NCI-H2107 treated with DMSO at 0.1 percent for 48 hours (cell line): ENCODE results near the gene KRT6A.
A peak's percentile ranks its signal among the peaks of the same experiment; 100 is the strongest.
"Not testable (repeated sequence)": the region's sequence is repeated elsewhere in the genome, so short reads cannot be mapped to it uniquely, and the experiment has no call there.

Experiments used
- DNase-seq: peaks from one replicate; lab custom pipeline; 2025; ENCODE audit not compliant: unreplicated experiment; lab: John Stamatoyannopoulos, UW

KRT6A gene

GRCh38 chr12:52473768-52474167 is 19.3 kb downstream of the KRT6A start, which contains the start of gene KRT6C:
TSS of gene KRT6C (minus strand) at chr12:52473805. CDS start at chr12:52473737, 68 bp downstream.
- DNase-seq: no peak

DNA sequence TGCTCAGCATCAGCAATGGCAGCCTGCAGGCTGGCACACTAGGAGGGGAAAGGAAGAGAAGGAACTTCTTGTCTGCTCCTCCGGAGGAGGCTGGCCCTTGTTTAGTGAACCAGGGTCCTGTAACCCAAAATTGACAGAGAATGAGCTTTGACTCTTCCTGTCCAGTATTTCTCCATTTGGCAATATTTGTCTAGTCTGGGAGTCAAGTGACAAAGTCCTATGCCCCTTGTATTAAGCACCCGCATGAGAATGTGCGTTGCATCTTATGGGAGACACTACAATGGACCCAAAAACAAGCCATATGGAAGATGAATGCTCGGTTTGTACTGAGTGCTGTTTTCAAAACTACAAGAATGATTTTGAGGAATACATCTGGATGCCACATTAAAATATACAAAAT is 23.2 kb downstream of the KRT6A start:
- no peak for DNase-seq

GRCh38 chr12:52464897-52465296 is 28.2 kb downstream of the KRT6A start:
- no peak for DNase-seq

- no peak for DNase-seq
These were observed 31.4 kb downstream of the KRT6A start for GRCh38 chr12:52461693-52462092.

DNA sequence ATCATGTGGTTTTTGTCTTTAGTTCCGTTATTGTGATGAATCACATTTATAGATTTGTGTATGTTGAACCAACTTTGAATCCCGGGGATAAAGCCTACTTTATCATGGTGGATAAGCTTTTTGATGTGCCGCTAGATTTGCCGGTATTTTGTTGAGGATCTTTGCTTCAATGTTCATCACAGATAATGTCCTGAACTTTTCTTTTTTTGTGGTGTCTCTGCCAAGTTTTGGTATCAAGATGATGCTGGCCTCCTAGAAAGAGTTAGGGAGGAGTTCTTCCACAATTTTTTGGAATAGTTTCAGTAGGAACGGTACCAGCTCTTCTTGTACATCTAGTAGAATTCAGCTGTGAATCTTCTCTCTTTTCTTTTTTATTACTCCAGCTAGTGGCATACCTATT is 34.2 kb downstream of the KRT6A start:
- no peak for DNase-seq

GRCh38 chr12:52455821-52456220 is 37.2 kb downstream of the KRT6A start:
- no peak for DNase-seq

DNA sequence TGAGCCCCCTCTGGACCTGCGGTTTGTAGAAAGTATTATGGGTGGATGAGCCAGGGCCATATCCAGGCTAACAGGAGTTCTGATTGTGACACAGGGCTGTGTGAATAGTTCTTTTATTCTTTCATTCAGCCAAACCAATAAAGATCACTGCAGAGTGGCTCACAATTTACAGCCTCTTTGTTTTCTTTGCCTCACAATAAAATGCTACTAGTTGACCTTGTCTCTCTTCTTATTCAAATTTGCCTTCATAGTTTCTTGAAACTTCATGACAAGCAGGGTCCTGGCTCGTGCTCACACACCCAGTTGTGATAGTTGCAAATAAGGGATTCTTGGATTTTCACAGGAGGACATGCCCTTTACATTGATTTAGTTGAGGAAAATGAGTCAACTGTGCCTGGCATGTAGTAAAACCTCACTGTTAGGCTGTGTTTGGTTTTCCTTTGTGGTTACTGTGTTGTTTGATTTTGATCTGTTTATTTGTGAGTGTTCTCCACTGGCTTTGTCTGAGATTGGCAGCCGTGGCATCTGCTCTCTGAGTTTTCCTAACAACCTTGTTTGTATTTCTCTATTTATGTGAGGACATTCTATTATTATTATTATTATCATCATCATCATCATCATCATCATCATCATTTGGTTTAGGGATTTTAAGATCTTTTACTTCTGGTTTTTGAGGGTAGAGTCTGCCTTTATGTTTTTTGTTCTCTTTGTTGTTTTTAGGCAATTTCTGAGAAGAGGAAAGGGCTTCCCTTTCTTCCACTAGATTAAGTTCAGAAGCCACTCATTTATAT is 38.5 kb downstream of the KRT6A start:
- peak; percentile 83 for DNase-seq

- DNase-seq: no peak
These were observed 41.0 kb downstream of the KRT6A start, which contains the start of gene KRT6B for GRCh38 chr12:52452101-52452500. TSS of gene KRT6B (minus strand) at chr12:52452146. CDS start at chr12:52452078, 68 bp downstream.

DNA sequence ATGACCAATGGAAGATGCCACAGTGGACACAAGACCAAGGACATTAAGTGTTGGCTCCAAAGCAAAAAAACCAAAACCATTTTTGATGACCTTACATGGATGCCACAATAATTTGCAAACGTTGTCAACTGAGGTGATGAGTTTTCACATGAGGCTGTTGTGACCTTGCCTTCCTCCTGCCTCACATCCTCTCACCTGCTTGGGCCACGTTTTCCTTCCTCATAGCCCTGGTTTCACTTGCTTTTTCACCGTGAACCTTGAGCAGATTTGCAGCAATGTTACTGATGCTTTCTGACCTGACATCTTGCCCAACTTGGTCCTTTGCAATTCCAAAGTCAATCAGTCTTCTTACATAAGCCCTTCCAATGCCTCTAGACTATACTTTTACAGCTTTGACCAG is 44.8 kb downstream of the KRT6A start:
- DNase-seq: no peak

- DNase-seq: not testable (repeated sequence)
These were observed 45.9 kb downstream of the KRT6A start for GRCh38 chr12:52447196-52447595.

- no peak for DNase-seq
These were observed 46.6 kb downstream of the KRT6A start for GRCh38 chr12:52446367-52447045.

DNA sequence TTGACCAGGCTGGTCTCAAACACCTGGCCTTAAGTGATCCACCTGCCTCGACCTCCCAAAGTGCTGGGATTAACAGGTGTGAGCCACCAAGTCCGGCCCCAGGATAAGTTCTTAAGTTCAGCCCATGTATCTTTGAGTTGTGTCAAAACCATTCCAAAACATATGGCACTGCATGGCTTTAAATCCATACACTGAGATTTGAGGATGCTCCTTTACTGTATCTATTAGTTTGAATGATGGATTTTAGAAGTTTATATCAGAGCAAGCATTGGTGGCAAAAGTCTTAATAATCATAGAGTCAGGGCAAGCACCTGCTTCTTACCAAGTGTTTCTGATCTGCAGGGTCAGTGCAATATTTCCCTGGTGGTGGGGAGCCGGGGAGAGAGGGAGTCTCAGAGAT is 47.2 kb downstream of the KRT6A start:
- no peak for DNase-seq

GRCh38 chr12:52444647-52445595 is 48.1 kb downstream of the KRT6A start:
- DNase-seq: no peak

DNA sequence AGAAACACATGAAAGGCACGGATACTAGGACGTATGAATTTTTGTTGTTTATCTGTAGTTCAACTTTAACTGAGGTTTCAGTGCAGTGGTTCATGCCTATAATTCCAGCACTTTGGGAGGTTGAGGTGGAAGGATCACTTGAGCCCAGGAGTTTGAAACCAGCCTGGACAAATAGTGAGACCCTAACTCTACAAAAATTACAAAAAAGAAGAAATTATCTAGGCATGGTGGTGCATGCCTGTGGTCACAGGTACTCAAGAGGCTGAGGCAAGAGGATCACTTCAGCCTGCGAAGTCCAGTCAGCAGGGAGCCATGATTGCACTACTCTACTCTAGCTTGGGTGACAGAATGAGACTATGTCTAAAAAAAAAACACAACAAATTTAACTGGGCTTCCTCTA is 49.1 kb downstream of the KRT6A start:
- no peak for DNase-seq

DNA sequence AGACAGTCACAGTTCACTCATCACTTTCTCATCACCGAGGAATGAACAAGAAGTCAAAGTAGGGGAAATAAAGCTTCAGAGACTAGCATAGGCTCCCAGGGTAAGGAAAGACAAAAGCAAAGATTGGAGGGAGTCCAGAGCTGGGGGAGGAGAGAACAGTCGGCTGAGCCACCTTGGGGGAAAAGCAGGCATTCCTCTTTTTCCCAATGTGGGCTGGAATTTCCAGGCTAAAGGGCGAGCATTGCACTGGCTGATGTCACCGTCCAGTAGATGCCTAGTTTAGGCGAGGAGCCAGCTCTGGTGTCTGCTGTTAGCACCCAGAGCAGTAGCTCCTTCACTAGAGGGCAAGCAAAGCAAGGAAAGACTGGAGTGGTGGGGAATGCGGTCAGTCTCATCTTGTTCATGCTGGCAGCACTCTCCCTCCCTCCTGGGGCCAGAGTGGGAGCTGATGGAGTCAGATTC is 50.4 kb downstream of the KRT6A start:
- peak; percentile 13 for DNase-seq

DNA sequence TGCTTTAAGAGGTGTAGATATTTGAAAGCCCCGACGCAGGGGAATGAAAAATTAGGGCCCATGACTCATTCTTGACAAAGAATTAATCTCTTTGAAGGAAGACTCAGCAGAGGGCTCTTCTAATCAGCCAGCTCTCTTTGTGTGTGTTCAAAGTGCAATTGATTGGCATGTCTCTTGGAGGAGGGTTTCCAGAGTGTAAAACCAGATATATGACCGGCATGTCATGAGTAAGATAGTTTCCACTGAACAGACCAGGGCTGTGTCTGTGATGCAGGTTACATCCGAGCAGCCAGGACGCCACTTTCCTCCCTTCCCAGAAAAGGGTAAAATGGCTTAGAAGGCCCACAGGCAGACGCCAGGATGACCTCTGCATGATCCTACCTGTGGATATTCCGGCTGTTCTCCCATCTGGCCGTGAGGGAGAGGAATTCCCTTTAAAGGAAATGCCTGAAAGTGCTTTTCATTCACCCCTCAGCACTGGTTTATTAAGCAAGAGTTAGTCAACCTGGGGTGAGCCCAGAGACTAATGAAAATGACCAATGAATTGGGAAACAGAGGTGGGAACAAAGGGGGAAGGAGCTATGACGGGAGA is 51.6 kb downstream of the KRT6A start:
- DNase-seq: no peak

DNA sequence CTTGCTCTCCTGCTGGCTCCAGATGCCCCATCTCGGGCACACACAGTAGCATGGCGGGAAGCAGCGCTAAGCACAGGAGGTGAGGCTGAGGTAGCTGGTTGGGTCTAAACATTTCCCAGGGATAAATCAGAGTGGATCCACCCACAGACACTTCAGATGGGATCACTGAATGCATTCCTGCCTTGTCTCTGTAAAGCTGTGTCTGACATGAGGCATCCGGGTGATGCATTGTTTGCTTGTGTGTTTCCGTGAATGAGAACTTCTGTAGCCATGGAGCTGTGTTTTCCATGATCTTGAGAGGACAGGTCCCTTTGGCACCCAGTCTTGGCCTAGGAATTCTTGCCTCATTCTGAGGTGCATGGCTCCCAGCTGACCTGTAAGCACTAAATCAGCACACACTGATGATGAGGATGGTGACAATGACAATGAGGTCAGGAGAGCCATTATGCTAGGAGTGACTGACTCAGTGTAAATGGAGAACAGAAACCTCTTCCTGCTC is 52.2 kb downstream of the KRT6A start:
- no peak for DNase-seq

DNA sequence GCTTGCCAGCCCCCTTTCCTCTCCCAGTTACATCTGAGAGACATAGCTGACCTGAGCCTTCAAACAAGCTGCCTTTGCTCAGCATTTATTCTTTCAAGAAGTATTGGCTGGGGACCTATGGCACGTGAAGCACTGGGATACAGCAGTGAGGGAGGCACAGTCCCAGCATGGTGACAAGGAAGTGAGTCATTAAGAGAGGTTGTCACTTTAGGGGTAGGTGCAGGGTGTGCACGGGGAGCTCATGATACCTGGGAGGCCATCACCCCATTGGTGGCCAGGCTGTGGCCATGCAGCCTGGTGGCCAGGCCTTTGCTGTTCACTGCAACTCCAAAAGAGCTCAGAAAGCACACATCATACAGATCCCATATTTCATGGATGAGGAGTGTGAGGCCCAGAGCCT is 53.2 kb downstream of the KRT6A start:
- no peak for DNase-seq

DNA sequence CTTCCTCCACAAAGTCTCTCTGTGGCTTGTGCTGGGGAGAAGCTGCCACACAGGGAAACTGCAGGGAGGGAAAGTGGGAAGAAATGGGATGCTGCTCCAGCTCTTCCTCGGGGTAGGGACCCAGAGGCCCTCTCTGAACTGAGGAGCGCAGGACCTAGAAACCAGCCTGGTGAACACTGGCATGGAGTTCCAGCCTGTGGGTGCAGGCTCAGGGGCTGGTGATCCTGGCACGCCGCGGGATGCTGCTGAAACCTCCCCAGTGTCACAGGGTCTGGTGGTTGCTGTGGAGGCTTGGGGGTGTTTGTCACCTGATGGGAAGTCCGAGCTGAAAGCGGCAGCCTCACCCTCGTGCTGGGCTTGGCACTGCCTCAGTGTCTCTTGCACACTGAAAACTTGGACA is 53.6 kb downstream of the KRT6A start:
- DNase-seq: no peak
